B cell (primary cell): Measurements from ENCODE around the gene DRC7.

Source experiments
- EZH2 ChIP-seq: IDR thresholded peaks from 2 replicates; pipeline ENCODE4 v1.6.1; 2012; ENCODE audit warnings: borderline replicate concordance, low read depth, mild to moderate bottlenecking, moderate library complexity, low read length; ENCODE audit not compliant: insufficient read depth, poor library complexity, severe bottlenecking
- TF ChIP-seq, protein P1 (sequence below): fragments of 200-600 bp; IDR thresholded peaks from one replicate; pipeline ENCODE4 v1.8.0; 2022; ENCODE audit warnings: antibody characterized with exemption, mild to moderate bottlenecking

- TF ChIP-seq, protein P1, sequence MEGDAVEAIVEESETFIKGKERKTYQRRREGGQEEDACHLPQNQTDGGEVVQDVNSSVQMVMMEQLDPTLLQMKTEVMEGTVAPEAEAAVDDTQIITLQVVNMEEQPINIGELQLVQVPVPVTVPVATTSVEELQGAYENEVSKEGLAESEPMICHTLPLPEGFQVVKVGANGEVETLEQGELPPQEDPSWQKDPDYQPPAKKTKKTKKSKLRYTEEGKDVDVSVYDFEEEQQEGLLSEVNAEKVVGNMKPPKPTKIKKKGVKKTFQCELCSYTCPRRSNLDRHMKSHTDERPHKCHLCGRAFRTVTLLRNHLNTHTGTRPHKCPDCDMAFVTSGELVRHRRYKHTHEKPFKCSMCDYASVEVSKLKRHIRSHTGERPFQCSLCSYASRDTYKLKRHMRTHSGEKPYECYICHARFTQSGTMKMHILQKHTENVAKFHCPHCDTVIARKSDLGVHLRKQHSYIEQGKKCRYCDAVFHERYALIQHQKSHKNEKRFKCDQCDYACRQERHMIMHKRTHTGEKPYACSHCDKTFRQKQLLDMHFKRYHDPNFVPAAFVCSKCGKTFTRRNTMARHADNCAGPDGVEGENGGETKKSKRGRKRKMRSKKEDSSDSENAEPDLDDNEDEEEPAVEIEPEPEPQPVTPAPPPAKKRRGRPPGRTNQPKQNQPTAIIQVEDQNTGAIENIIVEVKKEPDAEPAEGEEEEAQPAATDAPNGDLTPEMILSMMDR = no peak
- TF ChIP-seq EZH2 = no peak
Measured at GRCh38 chr16:57754354-57755060, 59.9 kb downstream of the DRC7 start.
